SK-N-SH treated with all-trans-retinoic acid at 6 μM for 48 hours (cell line): ENCODE results near the gene TMEM132D.

Experiments
- ATAC-seq: fragments of 200-7000 bp; cut with Tn5 transposase; 3 replicates; pipeline ENCODE4 v1.9.1; 2020; ENCODE audit warnings: mild to moderate bottlenecking, moderate library complexity
- ARNTL ChIP-seq: fragments of 450-650 bp; formaldehyde crosslinking; IDR thresholded peaks from 2 replicates; pipeline ENCODE4 v1.5.0; 2020; ENCODE audit warnings: low read depth, mild to moderate bottlenecking, moderate library complexity, borderline replicate concordance
- BACH2 ChIP-seq: fragments of 250-450 bp; sonication (Bioruptor Pico); IDR thresholded peaks from 2 replicates; pipeline ENCODE4 v1.9.0; 2021; ENCODE audit warnings: mild to moderate bottlenecking, borderline replicate concordance
- ESRRG ChIP-seq: fragments of 250-450 bp; sonication (Bioruptor Pico); IDR thresholded peaks from 2 replicates; pipeline ENCODE4 v1.6.1; 2021; ENCODE audit warnings: mild to moderate bottlenecking
- GLIS3 ChIP-seq: fragments of 250-450 bp; sonication (Bioruptor Pico); IDR thresholded peaks from 2 replicates; pipeline ENCODE4 v1.5.0; 2020; ENCODE audit warnings: mild to moderate bottlenecking, moderate library complexity
- ISL1 ChIP-seq: fragments of 250-450 bp; sonication (Bioruptor Pico); IDR thresholded peaks from 2 replicates; pipeline ENCODE4 v2.1.2; 2022; ENCODE audit warnings: mild to moderate bottlenecking, moderate library complexity
- OSR1 ChIP-seq: fragments of 250-450 bp; sonication (Bioruptor Pico); IDR thresholded peaks from 2 replicates; pipeline ENCODE4 v1.8.0; 2022; ENCODE audit warnings: moderate library complexity, mild to moderate bottlenecking, inconsistent platforms
- POU6F1 ChIP-seq: fragments of 250-450 bp; sonication (Bioruptor Pico); IDR thresholded peaks from 2 replicates; pipeline ENCODE4 v1.8.0; 2021; ENCODE audit warnings: low read depth, mild to moderate bottlenecking, moderate library complexity, borderline replicate concordance
- PPARA ChIP-seq: fragments of 250-450 bp; sonication (Bioruptor Pico); IDR thresholded peaks from 2 replicates; pipeline ENCODE4 v1.5.0; 2020; ENCODE audit warnings: mild to moderate bottlenecking, borderline replicate concordance
- RARB ChIP-seq: fragments of 250-450 bp; sonication (Bioruptor Pico); IDR thresholded peaks from 2 replicates; pipeline ENCODE4 v1.8.0; 2021; ENCODE audit warnings: mild to moderate bottlenecking, moderate library complexity
- SNAI2 ChIP-seq: fragments of 250-450 bp; sonication (Bioruptor Pico); IDR thresholded peaks from 2 replicates; pipeline ENCODE4 v1.5.0; 2020; ENCODE audit warnings: mild to moderate bottlenecking, moderate library complexity
- TCF4 ChIP-seq: fragments of 250-450 bp; sonication (Bioruptor Pico); IDR thresholded peaks from 2 replicates; pipeline ENCODE4 v1.8.0; 2021; ENCODE audit warnings: mild to moderate bottlenecking, moderate library complexity, borderline replicate concordance
- TOX ChIP-seq: fragments of 250-450 bp; sonication (Bioruptor Pico); IDR thresholded peaks from 2 replicates; pipeline ENCODE4 v1.8.0; 2021; ENCODE audit warnings: mild to moderate bottlenecking, moderate library complexity, borderline replicate concordance
- ZC3H10 ChIP-seq: fragments of 250-450 bp; sonication (Bioruptor Pico); IDR thresholded peaks from 2 replicates; pipeline ENCODE4 v1.5.1; 2021; ENCODE audit warnings: mild to moderate bottlenecking, moderate library complexity
- ZNF565 ChIP-seq: fragments of 450-650 bp; formaldehyde crosslinking; conservative IDR thresholded peaks from 2 replicates; pipeline ENCODE4 v1.5.0; 2020; ENCODE audit warnings: low read depth, mild to moderate bottlenecking, moderate library complexity
- ZNF70 ChIP-seq: fragments of 450-650 bp; formaldehyde crosslinking; IDR thresholded peaks from 2 replicates; pipeline ENCODE4 v1.5.0; 2020; ENCODE audit warnings: mild to moderate bottlenecking, moderate library complexity
- ZNF8 ChIP-seq: fragments of 450-650 bp; formaldehyde crosslinking; IDR thresholded peaks from 2 replicates; pipeline ENCODE4 v1.5.0; 2020; ENCODE audit warnings: mild to moderate bottlenecking, moderate library complexity
- TF ChIP-seq, protein P1 (sequence below): fragments of 250-450 bp; sonication (Bioruptor Pico); IDR thresholded peaks from 2 replicates; pipeline ENCODE4 v1.8.0; 2020; ENCODE audit warnings: mild to moderate bottlenecking, moderate library complexity, borderline replicate concordance
- TF ChIP-seq, protein P2 (sequence below): fragments of 250-450 bp; sonication (Bioruptor Pico); IDR thresholded peaks from 2 replicates; pipeline ENCODE4 v1.5.0; 2020; ENCODE audit warnings: mild to moderate bottlenecking, moderate library complexity
- TF ChIP-seq, protein P3 (sequence below): fragments of 250-450 bp; sonication (Bioruptor Pico); IDR thresholded peaks from 2 replicates; pipeline ENCODE4 v1.5.1; 2021; ENCODE audit warnings: mild to moderate bottlenecking, moderate library complexity
- TF ChIP-seq, protein P4 (sequence below): fragments of 250-450 bp; sonication (Bioruptor Pico); IDR thresholded peaks from 2 replicates; pipeline ENCODE4 v1.5.1; 2020; ENCODE audit warnings: low read depth, mild to moderate bottlenecking, moderate library complexity

TMEM132D gene

DNA sequence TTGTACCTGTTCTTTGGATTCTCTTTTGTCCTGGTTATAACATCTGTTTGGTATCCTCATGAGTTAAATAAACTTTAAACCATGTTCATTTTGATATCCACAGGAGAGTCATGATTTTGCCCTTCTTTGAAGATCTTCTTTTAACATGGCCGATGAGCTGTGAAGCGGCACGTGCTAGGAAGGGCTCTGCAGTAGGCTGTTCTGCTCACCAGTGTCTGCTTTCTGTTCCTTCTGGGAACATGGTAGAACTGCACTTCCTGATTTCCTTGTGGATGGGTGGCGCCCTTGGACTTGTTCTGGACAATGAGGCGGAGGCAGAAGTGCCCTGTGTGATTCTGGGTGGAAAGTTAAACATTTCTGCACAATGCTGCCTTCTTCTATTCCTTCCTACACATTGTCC lies 138.1 kb downstream of the TMEM132D start (continued):
- TF ChIP-seq POU6F1 (CRISPR knock-in tag) (no peak), SNAI2 (CRISPR knock-in tag) (no peak), TCF4 (CRISPR knock-in tag) (no peak), RARB (CRISPR knock-in tag) (no peak), ZC3H10 (CRISPR knock-in tag) (no peak), ISL1 (CRISPR knock-in tag) (no peak), ZNF70 (CRISPR knock-in tag) (no peak), GLIS3 (CRISPR knock-in tag) (no peak), ESRRG (CRISPR knock-in tag) (no peak)
- TF ChIP-seq, protein P1, sequence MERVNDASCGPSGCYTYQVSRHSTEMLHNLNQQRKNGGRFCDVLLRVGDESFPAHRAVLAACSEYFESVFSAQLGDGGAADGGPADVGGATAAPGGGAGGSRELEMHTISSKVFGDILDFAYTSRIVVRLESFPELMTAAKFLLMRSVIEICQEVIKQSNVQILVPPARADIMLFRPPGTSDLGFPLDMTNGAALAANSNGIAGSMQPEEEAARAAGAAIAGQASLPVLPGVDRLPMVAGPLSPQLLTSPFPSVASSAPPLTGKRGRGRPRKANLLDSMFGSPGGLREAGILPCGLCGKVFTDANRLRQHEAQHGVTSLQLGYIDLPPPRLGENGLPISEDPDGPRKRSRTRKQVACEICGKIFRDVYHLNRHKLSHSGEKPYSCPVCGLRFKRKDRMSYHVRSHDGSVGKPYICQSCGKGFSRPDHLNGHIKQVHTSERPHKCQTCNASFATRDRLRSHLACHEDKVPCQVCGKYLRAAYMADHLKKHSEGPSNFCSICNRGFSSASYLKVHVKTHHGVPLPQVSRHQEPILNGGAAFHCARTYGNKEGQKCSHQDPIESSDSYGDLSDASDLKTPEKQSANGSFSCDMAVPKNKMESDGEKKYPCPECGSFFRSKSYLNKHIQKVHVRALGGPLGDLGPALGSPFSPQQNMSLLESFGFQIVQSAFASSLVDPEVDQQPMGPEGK (CRISPR knock-in tag): no peak

DNA sequence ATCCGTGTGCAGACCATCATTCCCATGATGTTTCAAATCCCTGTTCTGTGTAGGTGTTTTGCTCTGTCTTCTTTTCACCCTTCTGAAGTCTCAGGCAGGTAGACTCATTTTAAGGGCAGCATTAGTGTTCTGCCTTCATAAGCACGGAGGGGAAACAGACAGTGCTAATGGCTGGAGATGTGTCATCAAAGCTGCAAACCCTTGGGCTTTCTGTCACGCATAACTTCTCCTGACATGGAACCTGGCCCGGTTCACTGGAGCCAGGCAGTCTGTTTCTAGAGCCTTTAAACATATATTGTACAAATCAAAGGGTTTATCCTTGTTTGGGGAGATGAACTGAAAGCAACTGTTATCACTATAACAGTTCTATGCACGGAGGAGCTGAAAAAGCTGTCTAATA lies 141.4 kb downstream of the TMEM132D start:
- TF ChIP-seq, protein P2, sequence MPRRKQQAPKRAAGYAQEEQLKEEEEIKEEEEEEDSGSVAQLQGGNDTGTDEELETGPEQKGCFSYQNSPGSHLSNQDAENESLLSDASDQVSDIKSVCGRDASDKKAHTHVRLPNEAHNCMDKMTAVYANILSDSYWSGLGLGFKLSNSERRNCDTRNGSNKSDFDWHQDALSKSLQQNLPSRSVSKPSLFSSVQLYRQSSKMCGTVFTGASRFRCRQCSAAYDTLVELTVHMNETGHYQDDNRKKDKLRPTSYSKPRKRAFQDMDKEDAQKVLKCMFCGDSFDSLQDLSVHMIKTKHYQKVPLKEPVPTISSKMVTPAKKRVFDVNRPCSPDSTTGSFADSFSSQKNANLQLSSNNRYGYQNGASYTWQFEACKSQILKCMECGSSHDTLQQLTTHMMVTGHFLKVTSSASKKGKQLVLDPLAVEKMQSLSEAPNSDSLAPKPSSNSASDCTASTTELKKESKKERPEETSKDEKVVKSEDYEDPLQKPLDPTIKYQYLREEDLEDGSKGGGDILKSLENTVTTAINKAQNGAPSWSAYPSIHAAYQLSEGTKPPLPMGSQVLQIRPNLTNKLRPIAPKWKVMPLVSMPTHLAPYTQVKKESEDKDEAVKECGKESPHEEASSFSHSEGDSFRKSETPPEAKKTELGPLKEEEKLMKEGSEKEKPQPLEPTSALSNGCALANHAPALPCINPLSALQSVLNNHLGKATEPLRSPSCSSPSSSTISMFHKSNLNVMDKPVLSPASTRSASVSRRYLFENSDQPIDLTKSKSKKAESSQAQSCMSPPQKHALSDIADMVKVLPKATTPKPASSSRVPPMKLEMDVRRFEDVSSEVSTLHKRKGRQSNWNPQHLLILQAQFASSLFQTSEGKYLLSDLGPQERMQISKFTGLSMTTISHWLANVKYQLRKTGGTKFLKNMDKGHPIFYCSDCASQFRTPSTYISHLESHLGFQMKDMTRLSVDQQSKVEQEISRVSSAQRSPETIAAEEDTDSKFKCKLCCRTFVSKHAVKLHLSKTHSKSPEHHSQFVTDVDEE: no peak
- TF ChIP-seq OSR1 (CRISPR knock-in tag) (no peak), ISL1 (CRISPR knock-in tag) (no peak), SNAI2 (CRISPR knock-in tag) (no peak), ZNF565 (no peak), ARNTL (CRISPR knock-in tag) (no peak), GLIS3 (CRISPR knock-in tag) (no peak), ESRRG (CRISPR knock-in tag) (no peak), TCF4 (CRISPR knock-in tag) (no peak), ZC3H10 (CRISPR knock-in tag) (no peak)
- TF ChIP-seq, protein P1 (CRISPR knock-in tag): no peak
- no peak for ATAC-seq

DNA sequence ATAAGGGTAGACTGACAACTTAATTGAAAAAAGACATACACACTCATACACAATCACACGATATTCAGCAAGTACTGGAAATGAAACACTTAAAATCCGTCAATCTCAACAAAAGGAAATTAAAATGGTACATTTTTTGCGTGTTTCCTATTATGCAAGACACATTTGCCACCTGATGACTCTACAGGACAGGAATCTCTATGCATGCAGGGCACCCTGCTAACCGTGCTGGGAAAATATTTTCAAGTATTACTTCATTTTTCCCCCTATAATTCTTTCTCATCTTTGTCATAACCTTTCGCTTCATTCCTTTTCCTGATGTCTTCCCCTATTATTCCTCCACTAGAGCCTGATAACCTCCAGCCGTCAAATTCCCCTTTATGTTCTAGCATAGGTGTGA lies 150.2 kb downstream of the TMEM132D start:
- TF ChIP-seq GLIS3 (CRISPR knock-in tag): no peak
- TF ChIP-seq, protein P3, sequence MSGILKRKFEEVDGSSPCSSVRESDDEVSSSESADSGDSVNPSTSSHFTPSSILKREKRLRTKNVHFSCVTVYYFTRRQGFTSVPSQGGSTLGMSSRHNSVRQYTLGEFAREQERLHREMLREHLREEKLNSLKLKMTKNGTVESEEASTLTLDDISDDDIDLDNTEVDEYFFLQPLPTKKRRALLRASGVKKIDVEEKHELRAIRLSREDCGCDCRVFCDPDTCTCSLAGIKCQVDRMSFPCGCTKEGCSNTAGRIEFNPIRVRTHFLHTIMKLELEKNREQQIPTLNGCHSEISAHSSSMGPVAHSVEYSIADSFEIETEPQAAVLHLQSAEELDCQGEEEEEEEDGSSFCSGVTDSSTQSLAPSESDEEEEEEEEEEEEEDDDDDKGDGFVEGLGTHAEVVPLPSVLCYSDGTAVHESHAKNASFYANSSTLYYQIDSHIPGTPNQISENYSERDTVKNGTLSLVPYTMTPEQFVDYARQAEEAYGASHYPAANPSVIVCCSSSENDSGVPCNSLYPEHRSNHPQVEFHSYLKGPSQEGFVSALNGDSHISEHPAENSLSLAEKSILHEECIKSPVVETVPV (CRISPR knock-in tag): no peak
- TF ChIP-seq, protein P1 (CRISPR knock-in tag): no peak
- no peak for ATAC-seq

DNA sequence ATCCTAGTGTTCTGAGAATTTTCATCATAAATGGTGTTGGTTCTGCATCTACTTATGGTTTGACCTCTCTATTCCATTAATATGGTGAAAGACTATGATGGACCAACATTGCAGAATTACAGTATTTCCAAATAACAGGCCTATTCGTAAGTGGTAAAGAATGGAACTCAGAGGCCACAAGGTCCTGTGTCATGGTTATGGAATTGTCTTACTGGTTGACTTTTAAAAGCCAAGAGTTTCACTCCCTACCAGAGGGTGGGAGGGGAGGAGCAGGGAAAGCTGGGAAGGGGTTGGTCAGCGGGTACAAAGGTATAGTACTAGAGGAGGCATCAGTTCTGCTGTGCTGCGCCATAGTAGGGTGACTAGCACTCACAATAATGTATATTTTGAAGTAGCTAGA lies 153.4 kb downstream of the TMEM132D start:
- ATAC-seq: no peak
- TF ChIP-seq TCF4 (CRISPR knock-in tag) (no peak), ZNF8 (CRISPR knock-in tag) (no peak), PPARA (CRISPR knock-in tag) (no peak), ZNF70 (CRISPR knock-in tag) (no peak), ZNF565 (no peak), TOX (no peak), OSR1 (CRISPR knock-in tag) (no peak), BACH2 (no peak)
- TF ChIP-seq, protein P4, sequence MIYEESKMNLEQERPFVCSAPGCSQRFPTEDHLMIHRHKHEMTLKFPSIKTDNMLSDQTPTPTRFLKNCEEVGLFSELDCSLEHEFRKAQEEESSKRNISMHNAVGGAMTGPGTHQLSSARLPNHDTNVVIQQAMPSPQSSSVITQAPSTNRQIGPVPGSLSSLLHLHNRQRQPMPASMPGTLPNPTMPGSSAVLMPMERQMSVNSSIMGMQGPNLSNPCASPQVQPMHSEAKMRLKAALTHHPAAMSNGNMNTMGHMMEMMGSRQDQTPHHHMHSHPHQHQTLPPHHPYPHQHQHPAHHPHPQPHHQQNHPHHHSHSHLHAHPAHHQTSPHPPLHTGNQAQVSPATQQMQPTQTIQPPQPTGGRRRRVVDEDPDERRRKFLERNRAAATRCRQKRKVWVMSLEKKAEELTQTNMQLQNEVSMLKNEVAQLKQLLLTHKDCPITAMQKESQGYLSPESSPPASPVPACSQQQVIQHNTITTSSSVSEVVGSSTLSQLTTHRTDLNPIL (CRISPR knock-in tag): no peak
- TF ChIP-seq, protein P1 (CRISPR knock-in tag): no peak
